Activated T-helper 1 cell treated with anti-CD3 and anti-CD28 coated beads, Interleukin-12 subunit alpha, Interleukin-12 subunit beta, Interleukin-2, Interleukin-4 antibody, amounts not matched to agents 30 ng/mL and 10 ng/mL and 1 ng/mL, durations not matched to agents 14 hours and 24 hours and 36 hours (primary cell): ENCODE results near the gene CD300LD. TPM values are rescaled to one million over a fixed set of nuclear protein-coding genes. Genes with fewer than 3 reads are reported as not detected.
"Not testable (repeated sequence)": the region's sequence is repeated elsewhere in the genome, so short reads cannot be mapped to it uniquely, and the experiment has no call there.

ENCODE experiments used
- DNase-seq: peaks from one replicate; pipeline ENCODE4 v3.0.0; 2021; ENCODE audit warnings: low spot score
- H3K27ac Mint-ChIP-seq: one replicate; pipeline ENCODE4 v1.8.0; 2021; ENCODE audit warnings: mild to moderate bottlenecking, mixed read lengths
- H3K27me3 Mint-ChIP-seq: one replicate; pipeline ENCODE4 v1.8.0; 2022; ENCODE audit warnings: mild to moderate bottlenecking, moderate library complexity, mixed read lengths; ENCODE audit not compliant: insufficient read depth
- H3K36me3 Mint-ChIP-seq: one replicate; pipeline ENCODE4 v1.8.0; 2021; ENCODE audit warnings: low read depth, mixed read lengths
- H3K4me1 Mint-ChIP-seq: one replicate; pipeline ENCODE4 v1.8.0; 2021; ENCODE audit warnings: low read depth, mixed read lengths
- H3K4me3 Mint-ChIP-seq: one replicate; pipeline ENCODE4 v1.8.0; 2021; ENCODE audit warnings: mild to moderate bottlenecking, moderate library complexity, mixed read lengths
- H3K9me3 Mint-ChIP-seq: one replicate; pipeline ENCODE4 v1.8.0; 2021; ENCODE audit warnings: mixed read lengths
- intact Hi-C: fragments of 100-400 bp; cut with micrococcal nuclease; formaldehyde crosslinking; loops from one replicate; pipeline ENCODE4 v1.15.1; 2024
- total RNA-seq: library from RNA; stranded (reverse); gene quantifications from 2 replicates; pipeline ENCODE4 v1.2.3, GENCODE V29; 2022

The CD300LD gene
- total RNA-seq: not detected in 2 replicates

DNA sequence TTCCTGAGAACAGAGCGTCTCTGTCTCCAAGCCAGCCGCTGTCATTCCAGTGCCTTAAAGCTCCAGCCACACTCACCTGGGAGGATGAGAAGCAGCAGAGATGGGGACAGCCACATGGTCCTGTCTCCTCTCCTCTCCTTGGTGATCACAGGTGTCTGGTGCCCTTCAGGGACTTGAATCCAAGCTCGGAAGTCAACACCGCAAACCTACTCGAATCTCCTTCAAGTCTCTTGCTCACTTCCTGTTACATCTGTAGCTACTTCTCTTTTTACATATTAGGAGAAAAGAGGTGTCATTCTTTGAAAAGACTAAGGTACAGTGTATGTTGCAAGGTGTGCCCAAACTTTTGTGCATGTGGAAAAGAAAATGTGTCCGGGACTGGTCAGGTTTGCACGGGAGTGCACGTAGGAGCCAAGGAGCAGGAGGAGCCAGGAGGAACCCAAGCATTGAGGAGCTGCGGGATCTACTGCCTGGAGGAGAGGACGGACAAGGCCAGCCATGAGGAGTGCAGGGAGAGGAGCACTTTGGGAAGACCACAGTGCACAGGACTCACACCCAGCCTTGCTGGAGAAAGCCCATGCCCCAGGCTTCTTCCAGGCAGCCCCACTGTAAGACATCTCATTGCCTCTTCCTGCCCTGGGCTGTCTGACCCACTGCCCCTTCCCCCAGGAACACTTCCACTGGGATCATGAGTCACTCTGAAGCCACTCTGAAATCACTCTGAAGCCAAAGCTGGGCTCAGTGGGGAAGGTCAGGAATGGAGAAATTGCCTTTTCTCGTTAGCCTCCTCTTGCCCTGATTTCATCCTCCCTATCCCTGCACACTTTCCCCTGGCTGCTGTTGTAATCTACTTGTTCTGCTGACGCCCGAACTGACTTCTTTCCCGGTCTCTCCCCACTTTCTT, at the start of gene CD300LD:
Gene CD300LD, minus strand, starts transcription at position 197 of the 904 bp plus-strand sequence. Its CDS starts 81 bp downstream, at position 116.
- no peak within 1 kb of the TSS for H3K4me3 Mint-ChIP-seq
- no peak for DNase-seq

DNA sequence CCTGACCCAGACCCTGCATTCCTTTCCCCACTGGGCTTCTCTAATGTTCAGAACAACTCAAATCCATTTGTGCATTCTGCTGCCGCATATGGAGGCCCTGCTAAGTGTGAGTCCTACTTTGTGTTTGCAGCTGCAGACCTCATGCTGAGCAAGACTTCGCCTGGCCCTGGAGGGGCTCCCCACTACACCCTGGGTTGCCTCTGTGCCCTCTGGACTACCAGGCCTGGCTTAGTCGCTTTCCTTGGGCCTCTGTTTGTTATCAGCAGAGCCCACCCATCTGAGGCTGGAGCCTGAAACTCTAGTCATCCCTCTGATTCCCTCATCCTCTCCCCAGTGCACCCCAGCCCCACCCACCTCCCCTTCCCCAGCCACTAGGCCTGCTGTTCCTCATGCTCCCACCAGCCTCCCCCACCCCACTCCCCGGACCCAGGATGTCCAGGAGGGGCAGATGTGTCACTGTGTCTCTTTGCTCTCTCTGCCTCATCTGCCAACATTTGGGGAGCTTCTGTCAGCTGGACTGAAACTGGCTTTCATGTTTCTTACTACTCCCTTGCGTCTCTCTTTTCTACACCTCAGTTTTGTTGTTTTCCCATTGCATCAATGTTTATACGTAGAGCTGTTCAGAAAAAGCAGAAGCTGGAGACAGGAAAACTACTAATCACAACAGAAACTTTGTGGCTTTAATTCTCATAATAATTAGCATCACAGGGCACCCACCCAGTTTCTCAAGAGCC, 49.3 kb upstream of the CD300LD start:
- no peak overlapping the region for H3K27ac Mint-ChIP-seq
- peaks cover 16% of the 10 kb centered on the region for H3K4me1 Mint-ChIP-seq
- H3K36me3 Mint-ChIP-seq: no peaks in the 10 kb centered on the region
- intact Hi-C loops: no loop called here
- no peak for DNase-seq
- H3K27me3 Mint-ChIP-seq: peaks cover 76% of the 10 kb centered on the region
- no peak overlapping the region for H3K4me3 Mint-ChIP-seq
- H3K9me3 Mint-ChIP-seq: no peaks in the 10 kb centered on the region

More for the DNA sequence above, at the start of gene CD300LD:
- H3K27me3 Mint-ChIP-seq: peaks cover 27% of the 10 kb centered on the region
- no peak within 1 kb of the TSS for H3K27ac Mint-ChIP-seq
- no peaks in the 10 kb centered on the region for H3K36me3 Mint-ChIP-seq
- intact Hi-C loops: no loop called here
- H3K9me3 Mint-ChIP-seq: no peaks in the 10 kb centered on the region
- H3K4me1 Mint-ChIP-seq: peaks cover 13% of the 10 kb centered on the region

DNA sequence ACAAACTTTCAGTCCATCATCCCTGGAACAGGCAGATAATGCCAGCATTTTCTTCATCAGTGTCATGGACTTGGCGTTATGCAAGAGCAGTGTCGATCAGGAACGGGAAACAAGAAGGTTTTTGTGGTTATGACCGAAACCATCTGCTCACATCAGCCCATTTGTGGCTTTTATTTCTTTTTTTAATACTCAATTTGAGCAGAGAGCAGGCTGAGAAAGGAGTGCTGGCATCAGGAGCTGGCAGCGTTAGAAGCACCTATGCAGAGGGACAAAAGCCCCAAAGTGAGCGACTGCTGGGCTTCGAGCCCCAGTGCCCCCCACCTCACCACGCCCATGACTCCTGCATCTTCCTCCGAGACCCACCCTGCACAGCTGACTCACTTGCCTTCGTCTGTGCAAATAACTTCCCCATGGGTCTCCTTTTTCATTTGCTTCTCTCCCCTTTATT, 47.6 kb upstream of the CD300LD start:
- Mint-ChIP-seq H3K4me1 (peaks cover 16% of the 10 kb centered on the region), H3K27me3 (peaks cover 65% of the 10 kb centered on the region), H3K36me3 (no peaks in the 10 kb centered on the region), H3K4me3 (no peak overlapping the region), H3K27ac (no peak overlapping the region), H3K9me3 (no peaks in the 10 kb centered on the region)
- DNase-seq: no peak
- intact Hi-C loops: no loop called here

DNA sequence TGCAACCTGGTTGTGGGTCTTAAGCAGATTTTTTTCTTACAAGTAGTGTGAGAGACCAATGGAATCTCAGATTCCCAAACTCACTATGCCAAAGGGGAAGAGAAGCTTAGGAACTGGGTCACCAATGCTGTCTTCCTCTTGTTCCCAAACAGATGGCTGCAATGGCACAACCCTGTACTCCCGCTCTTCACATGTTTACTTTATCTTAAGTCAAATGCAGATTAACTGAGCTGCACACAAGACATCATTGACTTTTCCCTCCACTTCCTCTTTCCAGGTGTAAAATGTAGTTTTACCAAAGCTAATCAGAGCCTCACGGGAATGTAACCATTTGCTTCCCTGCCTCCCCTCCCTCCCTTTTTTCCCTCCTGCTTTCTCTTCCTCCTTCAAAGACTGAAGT, 45.8 kb upstream of the CD300LD start:
- H3K36me3 Mint-ChIP-seq: no peaks in the 10 kb centered on the region
- intact Hi-C loops: no loop called here

DNA sequence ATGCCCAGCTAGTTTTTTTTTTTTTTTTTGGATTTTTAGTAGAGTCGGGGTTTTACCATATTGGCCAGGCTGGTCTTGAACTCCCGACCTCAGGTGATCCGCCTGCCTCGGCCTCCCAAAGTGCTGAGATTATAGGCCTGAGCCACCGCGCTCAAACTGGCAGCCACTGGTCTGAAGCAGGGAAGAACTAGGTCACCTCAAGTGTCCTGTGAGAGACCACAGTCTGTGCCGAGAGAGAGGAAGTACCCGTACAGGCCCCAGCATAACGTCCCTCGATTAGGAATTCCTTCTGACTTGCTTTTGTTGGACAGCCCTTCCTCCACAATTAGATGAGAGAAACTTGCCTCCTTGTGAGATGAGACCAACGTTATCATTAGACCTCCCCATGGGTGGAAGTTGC, 45.2 kb upstream of the CD300LD start:
- Mint-ChIP-seq H3K4me3 (no peak overlapping the region), H3K9me3 (no peaks in the 10 kb centered on the region), H3K27ac (no peak overlapping the region), H3K4me1 (peaks cover 18% of the 10 kb centered on the region), H3K27me3 (peaks cover 57% of the 10 kb centered on the region), H3K36me3 (no peaks in the 10 kb centered on the region)
- intact Hi-C loops: no loop called here
- no peak for DNase-seq

More for the DNA sequence above, 45.8 kb upstream of the CD300LD start:
- no peak for DNase-seq
- peaks cover 16% of the 10 kb centered on the region for H3K4me1 Mint-ChIP-seq
- no peak overlapping the region for H3K27ac Mint-ChIP-seq
- no peak overlapping the region for H3K4me3 Mint-ChIP-seq
- no peaks in the 10 kb centered on the region for H3K9me3 Mint-ChIP-seq
- peaks cover 58% of the 10 kb centered on the region for H3K27me3 Mint-ChIP-seq

DNA sequence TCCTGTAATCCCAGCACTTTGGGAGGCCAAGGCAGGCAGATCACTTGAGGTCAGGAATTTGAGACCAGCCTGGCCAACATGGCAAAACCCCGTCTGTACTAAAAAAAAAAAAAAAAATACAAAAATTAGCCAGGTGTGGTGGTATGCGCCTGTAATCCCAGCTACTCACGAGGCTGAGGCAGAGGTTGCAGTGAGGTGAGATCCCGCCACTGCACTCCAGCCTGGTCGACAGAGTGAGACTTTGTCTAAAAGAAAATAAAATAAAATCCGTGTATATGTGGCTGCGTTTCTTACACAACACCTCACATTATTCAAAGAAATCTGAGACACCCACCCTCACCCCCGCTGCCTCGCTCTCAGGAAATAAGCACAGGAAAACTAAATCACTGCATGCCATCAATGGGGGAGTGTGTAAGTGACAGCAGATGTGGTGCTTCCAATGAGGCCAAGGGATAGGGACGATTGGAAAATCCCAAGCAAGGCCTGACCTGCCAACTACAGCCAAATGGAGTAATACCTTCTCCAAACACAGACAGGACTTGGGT, 44.5 kb upstream of the CD300LD start:
- intact Hi-C loops, H3K4me3 Mint-ChIP-seq, DNase-seq, H3K36me3 Mint-ChIP-seq, H3K9me3 Mint-ChIP-seq, H3K27ac Mint-ChIP-seq: not testable (repeated sequence)
- peaks cover 17% of the 10 kb centered on the region for H3K4me1 Mint-ChIP-seq
- peaks cover 55% of the 10 kb centered on the region for H3K27me3 Mint-ChIP-seq

DNA sequence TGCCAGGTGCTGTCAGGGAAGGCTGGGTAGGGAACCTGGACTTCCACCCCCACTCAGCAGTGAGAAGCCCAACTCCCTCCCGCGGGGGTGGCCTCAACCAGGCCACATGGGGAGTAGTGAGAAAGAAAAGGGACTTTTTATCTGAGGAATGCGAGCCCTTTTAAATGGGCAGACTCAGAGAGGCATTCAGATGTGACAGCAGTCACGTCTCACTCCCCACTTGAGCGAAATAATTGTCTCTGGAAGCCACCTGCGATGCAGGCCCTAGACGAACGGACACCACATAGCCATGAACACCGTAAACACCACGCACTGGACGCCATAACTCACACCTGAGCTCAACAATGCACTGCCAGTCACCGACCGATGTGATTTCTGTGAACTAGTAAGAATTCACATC, 43.3 kb upstream of the CD300LD start:
- peaks cover 16% of the 10 kb centered on the region for H3K4me1 Mint-ChIP-seq
- H3K27ac Mint-ChIP-seq: no peak overlapping the region
- H3K36me3 Mint-ChIP-seq: no peaks in the 10 kb centered on the region
- DNase-seq: no peak
- intact Hi-C loops: no loop called here
- no peak overlapping the region for H3K4me3 Mint-ChIP-seq
- H3K9me3 Mint-ChIP-seq: no peaks in the 10 kb centered on the region
- H3K27me3 Mint-ChIP-seq: peaks cover 51% of the 10 kb centered on the region

DNA sequence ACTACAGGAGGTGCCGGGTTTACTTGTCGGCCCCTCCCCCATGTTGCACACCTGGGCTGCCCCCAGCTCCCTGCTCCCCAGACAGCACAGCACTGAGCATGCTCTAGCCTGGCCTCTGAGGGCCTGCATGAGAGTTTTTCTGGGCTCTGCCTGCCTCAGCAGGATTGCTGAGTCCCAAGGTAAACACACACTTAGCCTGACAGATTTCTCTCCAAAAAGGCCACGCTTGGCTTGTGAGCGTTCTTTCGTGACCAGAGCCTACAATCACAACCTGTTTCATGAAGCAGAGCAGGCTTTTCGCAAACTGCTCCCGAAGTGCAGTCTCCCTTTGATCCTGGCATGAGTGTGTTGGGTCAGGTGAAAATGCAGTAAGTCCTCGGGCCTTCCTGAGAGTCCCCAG, 41.2 kb upstream of the CD300LD start:
- Mint-ChIP-seq H3K9me3 (no peaks in the 10 kb centered on the region), H3K4me1 (peaks cover 6% of the 10 kb centered on the region)
- intact Hi-C loops: no loop called here

DNA sequence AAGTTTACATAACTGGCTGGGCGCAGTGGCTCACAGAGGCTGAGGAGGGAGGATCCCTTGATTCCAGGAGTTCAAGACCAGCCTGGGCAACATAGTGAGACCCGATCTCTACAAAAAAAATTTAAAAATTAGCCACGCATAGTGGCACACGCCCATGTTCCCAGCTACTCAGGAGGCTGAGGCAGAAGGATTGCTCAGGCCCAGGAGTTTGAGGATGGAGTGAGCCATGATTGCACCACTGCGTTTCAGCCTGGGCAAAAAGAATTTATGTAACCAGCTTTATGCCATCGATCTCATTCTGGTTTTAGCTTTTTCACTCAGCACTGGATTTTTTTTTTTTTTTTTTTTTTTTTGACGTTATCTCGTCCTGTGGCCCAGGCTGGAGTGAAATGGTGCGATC, 40.5 kb upstream of the CD300LD start:
- intact Hi-C loops: no loop called here
- Mint-ChIP-seq H3K4me3 (no peak overlapping the region), H3K27me3 (peaks cover 40% of the 10 kb centered on the region)

More for the DNA sequence above, 41.2 kb upstream of the CD300LD start:
- no peak overlapping the region for H3K4me3 Mint-ChIP-seq
- no peaks in the 10 kb centered on the region for H3K36me3 Mint-ChIP-seq
- DNase-seq: no peak
- no peak overlapping the region for H3K27ac Mint-ChIP-seq
- H3K27me3 Mint-ChIP-seq: peaks cover 46% of the 10 kb centered on the region

DNA sequence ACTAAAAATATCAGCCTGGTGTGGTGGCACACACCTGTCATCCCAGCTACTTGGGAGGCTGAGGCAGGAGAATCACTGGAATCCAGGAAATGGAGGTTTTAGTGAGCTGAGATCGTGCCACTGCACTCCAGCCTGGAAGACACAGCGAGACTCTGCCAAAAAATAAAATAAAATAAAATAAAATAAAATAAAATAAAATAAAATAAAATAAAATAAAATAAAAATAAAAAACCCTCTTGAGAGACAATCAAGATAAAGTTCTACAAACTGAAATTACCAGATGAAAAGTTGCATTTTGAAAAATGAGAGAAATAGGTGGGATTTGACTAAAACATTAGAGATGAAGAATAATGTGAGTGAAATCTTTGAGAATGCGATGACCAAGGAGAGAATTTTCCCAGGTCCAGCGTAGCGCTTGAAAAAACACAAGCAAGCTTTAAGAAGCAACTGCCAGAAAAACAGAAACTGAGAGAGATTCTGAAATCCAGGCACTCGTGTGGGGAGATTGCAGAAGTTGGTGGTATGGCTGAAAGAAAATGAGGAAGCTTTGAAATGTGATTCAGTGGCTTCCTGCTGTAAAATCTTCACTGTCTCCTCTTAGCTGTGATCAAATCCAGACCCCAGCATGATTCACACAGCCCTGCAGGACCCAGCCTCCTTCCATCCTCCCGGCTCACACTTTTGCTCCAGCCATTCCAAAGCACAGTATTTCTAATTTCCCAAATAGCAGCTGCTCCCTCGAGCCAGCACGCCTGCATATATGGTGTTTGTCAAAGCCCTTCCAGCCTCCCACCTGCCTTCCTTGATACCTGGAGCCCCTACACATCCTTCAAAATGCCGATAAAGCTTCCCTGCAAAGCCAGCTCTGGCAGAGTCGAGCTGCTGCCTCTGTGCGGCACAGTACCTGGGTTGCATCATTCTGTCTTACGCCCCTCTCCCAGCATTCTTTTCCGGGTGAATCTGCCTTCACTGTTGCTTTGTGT, 39.7 kb upstream of the CD300LD start:
- DNase-seq: no peak
- no peak overlapping the region for H3K27ac Mint-ChIP-seq
- no peaks in the 10 kb centered on the region for H3K36me3 Mint-ChIP-seq
- peaks cover 37% of the 10 kb centered on the region for H3K27me3 Mint-ChIP-seq
- H3K4me1 Mint-ChIP-seq: peaks cover 6% of the 10 kb centered on the region
- no peaks in the 10 kb centered on the region for H3K9me3 Mint-ChIP-seq
- intact Hi-C loops: no loop called here
- no peak overlapping the region for H3K4me3 Mint-ChIP-seq

More for the DNA sequence above, 40.5 kb upstream of the CD300LD start:
- Mint-ChIP-seq H3K4me1 (peaks cover 6% of the 10 kb centered on the region), H3K9me3 (no peaks in the 10 kb centered on the region), H3K27ac (no peak overlapping the region), H3K36me3 (no peaks in the 10 kb centered on the region)
- no peak for DNase-seq

DNA sequence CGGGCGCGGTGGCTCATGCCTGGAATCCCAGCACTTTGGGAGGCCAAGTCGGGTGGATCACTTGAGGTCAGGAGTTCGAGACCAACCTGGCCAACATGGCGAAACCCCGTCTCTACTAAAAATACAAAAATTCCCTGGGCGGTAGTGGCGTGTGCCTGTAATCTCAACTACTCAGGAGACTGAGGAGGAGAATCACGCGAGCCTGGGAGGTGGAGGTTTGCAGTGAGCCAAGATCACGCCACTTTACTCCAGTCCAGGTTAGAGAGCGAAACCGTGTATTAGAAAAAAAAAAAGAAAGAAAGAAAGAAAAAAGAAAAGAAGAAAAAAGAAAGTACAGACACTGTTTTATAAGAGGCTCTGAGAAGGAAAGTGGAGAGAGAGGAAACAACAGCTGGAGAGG, 38.2 kb upstream of the CD300LD start:
- not testable (repeated sequence) for H3K9me3 Mint-ChIP-seq

DNA sequence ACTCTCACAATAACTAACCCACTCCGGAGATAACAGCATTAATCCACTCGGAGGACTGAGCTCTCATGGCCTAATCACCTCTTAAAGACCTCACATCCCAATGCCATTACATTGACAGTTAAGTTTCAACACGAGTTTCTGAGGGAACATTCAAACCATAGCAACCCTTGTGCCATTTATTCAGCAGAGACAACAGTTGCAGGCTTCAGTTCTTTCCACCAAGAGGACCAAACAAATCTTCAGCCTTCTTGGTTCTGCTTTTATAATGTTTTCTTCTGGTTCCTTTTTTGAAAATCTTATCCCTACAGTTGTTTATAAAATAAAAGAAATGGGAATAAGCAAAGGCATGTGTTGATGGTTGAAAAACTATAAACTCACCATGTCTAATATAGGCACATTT, 33.6 kb upstream of the CD300LD start:
- intact Hi-C loops: no loop called here
- no peak overlapping the region for H3K27ac Mint-ChIP-seq
- H3K27me3 Mint-ChIP-seq: peaks cover 41% of the 10 kb centered on the region
- H3K4me3 Mint-ChIP-seq: no peak overlapping the region
- H3K4me1 Mint-ChIP-seq: no peaks in the 10 kb centered on the region
- no peak for DNase-seq
- H3K9me3 Mint-ChIP-seq: no peaks in the 10 kb centered on the region
- no peaks in the 10 kb centered on the region for H3K36me3 Mint-ChIP-seq

More for the DNA sequence above, 38.2 kb upstream of the CD300LD start:
- intact Hi-C loops, H3K4me3 Mint-ChIP-seq, H3K36me3 Mint-ChIP-seq, H3K27ac Mint-ChIP-seq, DNase-seq, H3K4me1 Mint-ChIP-seq: not testable (repeated sequence)
- peaks cover 39% of the 10 kb centered on the region for H3K27me3 Mint-ChIP-seq
